HEK293 (cell line): ENCODE data around the gene ZHX3.

Experiments
- CTCF ChIP-seq: fragments of 450-650 bp; formaldehyde crosslinking; IDR thresholded peaks from 2 replicates; pipeline ENCODE4 v1.5.1; 2016; ENCODE audit warnings: missing biosample characterization, missing genetic modification characterization
- REPIN1 ChIP-seq: fragments of 450-650 bp; formaldehyde crosslinking; IDR thresholded peaks from 2 replicates; pipeline ENCODE4 v1.5.1; 2017; ENCODE audit warnings: missing biosample characterization, missing genetic modification characterization, low read depth
- REST ChIP-seq: fragments of 450-650 bp; formaldehyde crosslinking; IDR thresholded peaks from 2 replicates; pipeline ENCODE4 v1.5.1; 2016; ENCODE audit warnings: missing biosample characterization, missing genetic modification characterization
- YY1 ChIP-seq: fragments of 450-650 bp; formaldehyde crosslinking; IDR thresholded peaks from 2 replicates; pipeline ENCODE4 v1.5.1; 2018; ENCODE audit warnings: missing biosample characterization, missing genetic modification characterization
- ZNF10 ChIP-seq: fragments of 450-650 bp; formaldehyde crosslinking; IDR thresholded peaks from 2 replicates; pipeline ENCODE4 v1.5.1; 2017; ENCODE audit warnings: missing biosample characterization, missing genetic modification characterization
- ZNF114 ChIP-seq: fragments of 450-650 bp; formaldehyde crosslinking; IDR thresholded peaks from 2 replicates; pipeline ENCODE4 v1.5.0; 2017; ENCODE audit warnings: missing biosample characterization, missing genetic modification characterization
- ZNF341 ChIP-seq: fragments of 450-650 bp; formaldehyde crosslinking; IDR thresholded peaks from 2 replicates; pipeline ENCODE4; 2016; ENCODE audit warnings: low read depth, missing biosample characterization, missing genetic modification characterization
- ZNF416 ChIP-seq: fragments of 450-650 bp; formaldehyde crosslinking; IDR thresholded peaks from 2 replicates; pipeline ENCODE4 v1.5.1; 2016; ENCODE audit warnings: missing biosample characterization, missing genetic modification characterization
- ZNF423 ChIP-seq: fragments of 450-650 bp; formaldehyde crosslinking; IDR thresholded peaks from 2 replicates; pipeline ENCODE4 v1.5.1; 2016; ENCODE audit warnings: missing biosample characterization, missing genetic modification characterization
- ZNF768 ChIP-seq: fragments of 450-650 bp; formaldehyde crosslinking; IDR thresholded peaks from 2 replicates; pipeline ENCODE4 v1.5.1; 2018; ENCODE audit warnings: missing biosample characterization, mild to moderate bottlenecking, missing genetic modification characterization
- TF ChIP-seq, protein P1 (sequence below): fragments of 450-650 bp; formaldehyde crosslinking; IDR thresholded peaks from 2 replicates; pipeline ENCODE4 v1.5.1; 2016; ENCODE audit warnings: missing biosample characterization, missing genetic modification characterization
- TF ChIP-seq, protein P2 (sequence below): fragments of 450-650 bp; formaldehyde crosslinking; IDR thresholded peaks from 2 replicates; pipeline ENCODE4 v1.5.1; 2016; ENCODE audit warnings: missing biosample characterization, missing genetic modification characterization, low read depth
- TF ChIP-seq, protein P3 (sequence below): fragments of 450-650 bp; formaldehyde crosslinking; IDR thresholded peaks from 2 replicates; pipeline ENCODE4 v1.5.1; 2016; ENCODE audit warnings: missing biosample characterization, missing genetic modification characterization, low read depth

- TF ChIP-seq CTCF (tag by site-specific recombination) (no peak), YY1 (no peak), REST (tag by site-specific recombination) (no peak), ZNF10 (tag by site-specific recombination) (no peak), ZNF416 (tag by site-specific recombination) (no peak), REPIN1 (tag by site-specific recombination) (no peak), ZNF114 (tag by site-specific recombination) (no peak), ZNF423 (no peak), ZNF768 (tag by site-specific recombination) (no peak), ZNF341 (tag by site-specific recombination) (no peak)
- TF ChIP-seq, protein P1, sequence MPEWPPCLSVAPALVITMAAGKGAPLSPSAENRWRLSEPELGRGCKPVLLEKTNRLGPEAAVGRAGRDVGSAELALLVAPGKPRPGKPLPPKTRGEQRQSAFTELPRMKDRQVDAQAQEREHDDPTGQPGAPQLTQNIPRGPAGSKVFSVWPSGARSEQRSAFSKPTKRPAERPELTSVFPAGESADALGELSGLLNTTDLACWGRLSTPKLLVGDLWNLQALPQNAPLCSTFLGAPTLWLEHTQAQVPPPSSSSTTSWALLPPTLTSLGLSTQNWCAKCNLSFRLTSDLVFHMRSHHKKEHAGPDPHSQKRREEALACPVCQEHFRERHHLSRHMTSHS (tag by site-specific recombination): no peak
- TF ChIP-seq, protein P2, sequence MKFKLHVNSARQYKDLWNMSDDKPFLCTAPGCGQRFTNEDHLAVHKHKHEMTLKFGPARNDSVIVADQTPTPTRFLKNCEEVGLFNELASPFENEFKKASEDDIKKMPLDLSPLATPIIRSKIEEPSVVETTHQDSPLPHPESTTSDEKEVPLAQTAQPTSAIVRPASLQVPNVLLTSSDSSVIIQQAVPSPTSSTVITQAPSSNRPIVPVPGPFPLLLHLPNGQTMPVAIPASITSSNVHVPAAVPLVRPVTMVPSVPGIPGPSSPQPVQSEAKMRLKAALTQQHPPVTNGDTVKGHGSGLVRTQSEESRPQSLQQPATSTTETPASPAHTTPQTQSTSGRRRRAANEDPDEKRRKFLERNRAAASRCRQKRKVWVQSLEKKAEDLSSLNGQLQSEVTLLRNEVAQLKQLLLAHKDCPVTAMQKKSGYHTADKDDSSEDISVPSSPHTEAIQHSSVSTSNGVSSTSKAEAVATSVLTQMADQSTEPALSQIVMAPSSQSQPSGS (tag by site-specific recombination): no peak
- TF ChIP-seq, protein P3, sequence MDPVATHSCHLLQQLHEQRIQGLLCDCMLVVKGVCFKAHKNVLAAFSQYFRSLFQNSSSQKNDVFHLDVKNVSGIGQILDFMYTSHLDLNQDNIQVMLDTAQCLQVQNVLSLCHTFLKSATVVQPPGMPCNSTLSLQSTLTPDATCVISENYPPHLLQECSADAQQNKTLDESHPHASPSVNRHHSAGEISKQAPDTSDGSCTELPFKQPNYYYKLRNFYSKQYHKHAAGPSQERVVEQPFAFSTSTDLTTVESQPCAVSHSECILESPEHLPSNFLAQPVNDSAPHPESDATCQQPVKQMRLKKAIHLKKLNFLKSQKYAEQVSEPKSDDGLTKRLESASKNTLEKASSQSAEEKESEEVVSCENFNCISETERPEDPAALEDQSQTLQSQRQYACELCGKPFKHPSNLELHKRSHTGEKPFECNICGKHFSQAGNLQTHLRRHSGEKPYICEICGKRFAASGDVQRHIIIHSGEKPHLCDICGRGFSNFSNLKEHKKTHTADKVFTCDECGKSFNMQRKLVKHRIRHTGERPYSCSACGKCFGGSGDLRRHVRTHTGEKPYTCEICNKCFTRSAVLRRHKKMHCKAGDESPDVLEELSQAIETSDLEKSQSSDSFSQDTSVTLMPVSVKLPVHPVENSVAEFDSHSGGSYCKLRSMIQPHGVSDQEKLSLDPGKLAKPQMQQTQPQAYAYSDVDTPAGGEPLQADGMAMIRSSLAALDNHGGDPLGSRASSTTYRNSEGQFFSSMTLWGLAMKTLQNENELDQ (tag by site-specific recombination): no peak
Measured at GRCh38 chr20:41131594-41132387, 185.7 kb downstream of the ZHX3 start.
